ENCODE results near the gene AATF.

Gene AATF

GRCh38 chr17:36942019-36942599 lies 6.6 kb upstream of the AATF start:
- DNase-seq (ENCODE audit: low read depth): no peak

GRCh38 chr17:36942631-36943125 lies 6.1 kb upstream of the AATF start:
- DNase-seq (ENCODE audit: low read depth): no peak

DNA sequence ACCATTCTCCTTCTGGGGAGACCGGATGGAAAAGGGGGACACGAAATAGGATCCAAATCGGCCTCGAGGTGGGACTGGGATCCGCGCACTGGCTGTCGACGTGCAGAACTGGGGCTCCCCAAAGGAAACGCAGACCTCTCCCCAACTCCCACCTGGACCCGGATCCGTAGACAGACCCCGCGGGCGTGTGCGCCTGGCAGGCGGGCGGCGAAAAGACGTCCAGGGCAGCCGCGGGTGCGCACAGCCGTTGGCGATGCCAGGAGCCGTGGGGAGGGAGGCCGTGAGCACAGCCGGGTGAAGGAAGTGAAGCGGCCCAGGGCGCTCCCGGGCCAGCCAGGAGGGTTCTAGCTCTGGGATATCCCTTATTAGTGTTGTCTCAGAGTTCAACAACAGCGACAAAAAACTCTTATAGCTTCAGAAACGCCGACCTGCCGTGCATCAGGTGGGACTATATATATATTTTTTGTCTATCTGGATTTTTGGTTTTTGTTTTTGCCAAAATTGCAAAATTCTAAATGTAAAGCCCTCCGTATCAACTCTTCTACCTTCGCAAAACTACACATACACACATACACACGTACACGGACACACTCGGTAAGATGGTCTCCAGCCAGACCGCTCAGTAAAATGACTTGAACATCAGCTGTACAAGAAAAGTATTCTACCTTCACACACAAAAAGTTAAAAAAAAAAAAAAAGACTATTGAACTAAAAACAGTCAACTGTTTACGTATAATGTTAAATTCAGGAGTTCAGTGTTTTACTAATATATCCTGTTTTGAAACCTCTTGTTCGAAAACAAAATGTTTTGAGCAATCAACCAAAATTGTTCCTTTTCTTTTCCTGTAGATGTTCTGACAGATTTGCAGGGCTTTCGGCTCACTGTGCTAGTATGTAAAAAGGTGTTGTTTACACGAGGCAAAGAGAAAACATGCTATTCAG lies 5.2 kb upstream of the AATF start:
- no peak for DNase-seq (ENCODE audit: low read depth)

- no peak for DNase-seq (ENCODE audit: low read depth)
These were observed 4.2 kb upstream of the AATF start for GRCh38 chr17:36944553-36944952.

DNA sequence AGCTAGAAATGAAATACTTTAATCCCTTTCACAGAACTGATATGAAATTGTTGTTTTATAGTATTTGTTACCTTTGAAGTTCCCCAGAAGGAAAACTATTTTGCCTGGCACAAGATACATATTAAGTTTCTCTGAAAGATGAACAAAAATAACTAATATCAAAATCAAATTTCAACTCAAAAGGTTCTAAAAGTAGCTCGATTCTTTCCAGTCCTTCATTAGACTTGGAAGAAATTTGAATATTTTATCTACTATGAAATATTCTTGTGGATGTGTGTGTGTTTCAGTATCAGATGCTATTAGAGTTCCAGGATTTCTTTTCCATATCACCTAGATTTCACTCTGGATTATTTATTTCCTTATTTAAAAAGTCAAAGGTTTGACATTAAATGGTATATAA lies 3.6 kb upstream of the AATF start:
- no peak for DNase-seq (ENCODE audit: low read depth)

- no peak for DNase-seq (ENCODE audit: low read depth)
These were observed 2.6 kb upstream of the AATF start for GRCh38 chr17:36945959-36946725.

- DNase-seq (ENCODE audit: low read depth): no peak
These were observed 2.0 kb upstream of the AATF start for GRCh38 chr17:36946726-36947091.

DNA sequence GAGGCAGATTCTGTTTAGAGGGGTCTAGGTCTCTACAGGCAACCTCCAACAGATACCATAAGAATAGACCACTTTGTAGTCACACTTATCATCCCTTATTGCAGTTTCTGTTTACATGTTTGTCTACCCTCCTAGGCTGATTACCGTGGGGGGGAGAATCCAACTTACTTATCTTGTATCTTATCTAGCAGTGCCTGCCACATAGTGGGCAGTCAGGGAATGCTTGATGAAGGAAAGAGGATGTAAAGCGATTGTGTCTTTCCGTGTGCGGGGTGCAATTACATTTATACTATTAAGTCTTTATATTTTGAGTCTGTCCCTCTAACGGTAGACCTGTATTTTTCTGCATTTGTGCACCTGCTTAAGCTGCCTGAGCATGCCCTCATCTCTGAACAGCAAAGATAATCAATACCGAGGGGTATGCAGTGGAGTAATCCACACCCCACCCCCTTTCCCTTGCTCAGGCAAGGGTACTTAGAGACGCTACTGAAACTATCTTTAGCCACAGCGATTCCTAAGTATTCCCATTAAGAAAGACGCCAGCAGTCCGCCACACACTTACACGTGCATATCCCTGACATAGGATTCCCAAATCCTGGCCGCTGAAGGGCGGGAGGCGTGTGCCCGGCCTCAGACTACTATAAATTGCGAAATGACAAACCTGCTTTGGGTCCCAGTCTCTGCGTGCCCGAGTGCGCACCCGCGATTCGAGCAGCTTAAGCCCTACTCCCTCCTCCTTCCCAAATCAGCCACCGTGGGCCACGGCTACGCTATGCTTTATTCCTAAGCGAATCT lies 635 bp upstream of the AATF start:
- DNase-seq (ENCODE audit: low read depth): no peak

DNA sequence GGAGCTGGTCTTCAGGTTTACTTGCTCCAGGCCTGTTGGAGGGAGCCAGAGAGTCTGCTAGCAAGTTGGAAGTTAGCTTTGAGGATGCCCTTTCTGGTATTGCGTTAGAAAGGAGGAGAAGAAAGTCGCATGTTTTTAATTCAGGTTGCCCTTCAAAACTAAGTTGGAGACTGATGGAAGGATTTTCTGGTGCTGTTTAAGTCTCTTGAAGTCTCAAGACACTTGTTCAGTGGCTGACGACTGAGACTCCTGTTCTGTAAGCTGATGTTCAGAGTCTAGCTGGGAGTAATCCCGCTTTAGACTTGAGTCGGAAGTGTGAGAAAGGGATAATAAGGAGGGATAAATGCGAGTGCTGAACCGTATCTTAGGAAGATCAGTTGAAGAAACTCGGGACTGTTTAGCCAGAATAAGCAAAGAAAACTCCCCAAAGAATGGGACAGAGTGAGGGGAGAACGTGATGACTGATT lies 740 bp downstream of the AATF start:
- peak; percentile 18 for DNase-seq (ENCODE audit: low read depth)

GRCh38 chr17:36950027-36950426 lies 1.3 kb downstream of the AATF start:
- no peak for DNase-seq (ENCODE audit: low read depth)

GRCh38 chr17:36951084-36951789 lies 2.5 kb downstream of the AATF start:
- DNase-seq (ENCODE audit: low read depth): no peak

GRCh38 chr17:36971508-36971907 lies 22.8 kb downstream of the AATF start:
- DNase-seq (ENCODE audit: low read depth): no peak

DNA sequence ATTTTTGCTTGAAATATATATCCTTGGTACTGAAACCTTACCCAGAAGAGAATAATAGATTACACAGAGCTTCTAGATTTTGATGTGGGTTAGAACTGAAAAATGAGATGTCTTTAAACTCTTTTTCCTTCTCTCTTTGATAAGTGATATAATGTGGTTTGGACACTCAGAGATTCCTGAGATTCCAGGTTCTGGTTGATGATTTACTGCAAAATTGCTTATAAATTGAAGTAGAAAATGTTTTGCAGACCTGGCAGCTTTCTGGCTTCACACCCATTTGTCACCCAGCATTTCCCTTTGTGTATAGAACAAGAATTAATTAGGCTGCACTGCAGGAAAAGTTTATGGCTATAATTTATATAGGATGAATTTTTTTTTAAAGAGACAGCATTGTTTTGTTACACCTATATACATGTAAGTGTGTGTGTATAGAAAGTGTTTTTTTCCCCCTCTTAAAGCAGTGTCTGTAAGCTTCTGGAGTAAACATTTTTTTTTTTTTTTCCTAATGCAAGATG lies 23.5 kb downstream of the AATF start:
- DNase-seq (ENCODE audit: low read depth): no peak

- no peak for DNase-seq (ENCODE audit: low read depth)
These were observed 24.2 kb downstream of the AATF start for GRCh38 chr17:36972905-36973304.

DNA sequence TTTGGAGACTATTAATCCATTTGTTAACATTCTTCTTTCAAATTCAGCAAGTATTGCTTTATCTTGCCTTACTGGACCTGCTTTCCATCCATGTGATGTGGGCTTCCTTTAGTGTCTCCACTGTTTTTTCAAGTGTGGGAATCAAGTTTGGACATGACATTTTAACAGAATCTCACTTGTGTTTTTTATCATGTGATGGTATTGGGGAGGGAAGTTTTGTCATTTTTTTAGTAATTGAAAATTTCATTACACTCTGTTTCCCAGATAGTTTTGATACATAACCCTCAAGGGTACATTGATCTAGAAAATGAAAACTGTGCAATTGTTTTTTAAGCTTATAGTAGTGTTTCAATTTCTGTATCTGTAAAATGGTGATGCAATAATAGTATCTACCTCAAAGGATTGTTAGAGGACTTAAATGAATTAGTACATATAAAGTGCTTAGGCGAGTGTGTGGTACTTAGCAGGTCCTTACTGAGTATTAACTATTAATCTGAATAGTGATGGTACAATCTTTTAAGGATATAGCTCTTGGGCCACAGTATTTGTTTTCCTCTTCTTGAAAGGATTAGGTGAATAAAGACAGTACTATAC lies 27.3 kb downstream of the AATF start:
- no peak for DNase-seq (ENCODE audit: low read depth)

DNA sequence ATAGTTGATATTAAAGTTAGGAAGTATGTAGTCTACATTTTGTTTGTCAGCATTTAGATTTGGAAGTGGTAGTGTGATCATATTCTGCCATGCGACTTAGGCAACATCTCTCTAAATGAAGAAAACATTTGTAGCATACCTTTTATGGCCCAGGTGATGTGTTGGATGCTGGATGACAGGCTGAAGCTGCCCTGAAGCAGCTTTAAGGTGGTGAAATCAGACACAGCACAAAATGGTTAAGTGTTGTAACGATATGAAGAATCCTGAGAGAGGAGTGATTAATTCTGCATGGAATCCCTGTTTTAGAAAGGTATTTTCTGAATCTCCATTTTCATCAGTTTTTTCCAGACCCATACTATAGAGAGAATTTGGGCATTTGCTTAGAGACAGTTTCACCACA lies 28.3 kb downstream of the AATF start:
- DNase-seq (ENCODE audit: low read depth): no peak

- DNase-seq (ENCODE audit: low read depth): no peak
These were observed 28.8 kb downstream of the AATF start for GRCh38 chr17:36977568-36977967.

DNA sequence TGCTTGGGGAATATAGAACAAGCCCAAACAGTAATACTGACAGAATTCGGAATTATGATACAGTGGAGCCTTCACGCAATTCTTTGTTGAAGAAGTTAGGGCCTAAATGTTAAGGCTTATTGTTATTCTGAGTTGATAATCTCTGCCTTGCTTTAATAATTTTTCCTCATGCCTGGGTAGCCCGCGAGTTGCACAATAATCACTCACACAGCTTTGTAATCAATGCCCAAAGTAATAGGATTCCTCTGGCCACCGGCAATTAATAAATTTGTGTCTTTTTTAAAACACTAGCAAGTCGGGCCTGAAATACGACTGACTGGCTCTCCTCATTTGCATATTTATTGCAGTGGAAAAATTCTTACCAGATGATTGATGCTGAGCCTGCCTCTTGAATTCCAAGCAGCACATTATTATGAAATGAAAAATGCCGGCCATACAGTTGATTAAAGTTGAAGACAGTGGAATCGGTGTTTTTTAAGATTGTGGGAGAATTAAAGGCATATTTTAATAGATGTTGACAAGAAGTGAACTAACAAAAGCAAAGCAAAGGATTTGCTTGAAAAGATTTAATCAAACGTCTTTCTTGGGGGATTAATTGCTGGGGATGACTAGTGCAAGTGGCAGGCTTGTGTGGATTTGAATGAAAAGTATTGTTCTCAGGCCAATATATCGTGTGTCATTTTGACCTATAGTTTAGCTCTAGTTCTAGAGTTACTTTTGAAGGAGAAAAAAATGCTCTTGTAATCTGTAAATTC lies 30.2 kb downstream of the AATF start:
- DNase-seq (ENCODE audit: low read depth): no peak

GRCh38 chr17:36979565-36979941 lies 30.8 kb downstream of the AATF start:
- no peak for DNase-seq (ENCODE audit: low read depth)

DNA sequence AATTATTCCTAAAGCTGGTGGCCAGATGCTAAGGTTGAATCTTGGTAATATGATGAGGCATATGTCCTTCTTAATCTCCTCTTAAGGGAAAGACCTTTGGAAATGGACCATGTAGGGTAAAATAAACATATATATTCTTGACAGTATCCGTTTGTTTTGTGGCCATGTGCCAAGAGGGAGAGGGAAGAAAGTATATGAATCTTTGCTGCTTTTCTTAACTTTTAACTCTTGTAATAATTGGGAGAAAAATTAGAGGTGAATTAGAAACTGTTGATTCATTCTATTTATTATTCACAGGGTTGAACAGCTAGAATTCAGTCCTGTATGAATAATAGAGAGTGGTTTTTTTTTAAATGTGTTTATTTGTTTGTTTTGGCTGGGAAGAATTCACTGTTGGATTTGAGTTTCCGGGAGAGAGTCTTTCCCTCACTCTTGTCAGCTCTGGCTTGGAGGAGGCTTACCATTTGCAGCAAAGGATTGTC lies 31.6 kb downstream of the AATF start:
- DNase-seq (ENCODE audit: low read depth): peak; percentile 22
